GM21737 (cell line): ENCODE results near the gene DOLPP1.
A peak's percentile ranks its signal among the peaks of the same experiment; 100 is the strongest.
"Not testable (repeated sequence)": the region's sequence is repeated elsewhere in the genome, so short reads cannot be mapped to it uniquely, and the experiment has no call there.

Source experiments
- ATAC-seq: cut with Tn5 transposase; IDR thresholded peaks from one replicate; pipeline ENCODE4 v1.9.1; 2021; ENCODE audit warnings: mild to moderate bottlenecking, moderate library complexity; ENCODE audit not compliant: unreplicated experiment

DOLPP1 gene

GRCh38 chr9:129080601-129081387 is at the start of gene DOLPP1:
TSS of gene DOLPP1 (plus strand) at chr9:129081111. CDS start at chr9:129081132, 21 bp downstream.
- ATAC-seq = peak; percentile 89

- ATAC-seq = no peak
Measured at GRCh38 chr9:129031514-129031913, 49.4 kb upstream of the DOLPP1 start.

GRCh38 chr9:129032541-129033159 is 48.3 kb upstream of the DOLPP1 start:
- no peak for ATAC-seq

- no peak for ATAC-seq
Measured at GRCh38 chr9:129033216-129033615, 47.7 kb upstream of the DOLPP1 start.

GRCh38 chr9:129035838-129036237 is 45.1 kb upstream of the DOLPP1 start:
- ATAC-seq = not testable (repeated sequence)

- peak; percentile 93 for ATAC-seq
Measured at GRCh38 chr9:129036241-129036922, 44.5 kb upstream of the DOLPP1 start, which contains the start of gene MIGA2. TSS of gene MIGA2 (plus strand) at chr9:129036626. CDS start at chr9:129040595, 3,969 bp downstream.

GRCh38 chr9:129036923-129037766 is 43.8 kb upstream of the DOLPP1 start:
- ATAC-seq = no peak

- ATAC-seq = no peak
Measured at GRCh38 chr9:129037767-129038098, 43.2 kb upstream of the DOLPP1 start.

GRCh38 chr9:129038109-129038852 is 42.6 kb upstream of the DOLPP1 start:
- no peak for ATAC-seq

- no peak for ATAC-seq
Measured at GRCh38 chr9:129040113-129040643, 40.7 kb upstream of the DOLPP1 start.

GRCh38 chr9:129042016-129042415 is 38.9 kb upstream of the DOLPP1 start:
- no peak for ATAC-seq

- ATAC-seq = no peak
Measured at GRCh38 chr9:129052592-129052991, 28.3 kb upstream of the DOLPP1 start.

- ATAC-seq = no peak
Measured at GRCh38 chr9:129053020-129053419, 27.9 kb upstream of the DOLPP1 start.

- ATAC-seq = no peak
Measured at GRCh38 chr9:129054163-129054851, 26.6 kb upstream of the DOLPP1 start.

- ATAC-seq = no peak
Measured at GRCh38 chr9:129058965-129059795, 21.7 kb upstream of the DOLPP1 start.

- ATAC-seq = no peak
Measured at GRCh38 chr9:129059796-129060785, 20.8 kb upstream of the DOLPP1 start.

GRCh38 chr9:129060991-129061390 is 19.9 kb upstream of the DOLPP1 start:
- no peak for ATAC-seq
